Left hindlimb (tissue), 1 donor: ENCODE measurements around the gene C1QTNF1.

Experiments used
- DNase-seq: peaks from one replicate; pipeline ENCODE4 v3.0.0-alpha.2; 2018

The C1QTNF1 gene

GRCh38 chr17:79023886-79024771 is at the start of gene C1QTNF1:
Gene C1QTNF1 (plus strand): TSS chr17:79024169. CDS start chr17:79043969, 19,800 bp downstream.
- DNase-seq: peak; percentile 77

GRCh38 chr17:78974635-78975591 is 49.1 kb upstream of the C1QTNF1 start:
- peak; percentile 77 for DNase-seq

GRCh38 chr17:78976907-78977680 is 46.9 kb upstream of the C1QTNF1 start:
- DNase-seq: no peak

GRCh38 chr17:78977681-78977943 is 46.4 kb upstream of the C1QTNF1 start:
- DNase-seq: no peak

- DNase-seq: no peak
These were observed 45.7 kb upstream of the C1QTNF1 start for GRCh38 chr17:78977997-78978973.

GRCh38 chr17:78979780-78980623 is 44.0 kb upstream of the C1QTNF1 start, which contains the start of gene LGALS3BP:
Gene LGALS3BP (minus strand): TSS chr17:78979923. CDS start chr17:78977191, 2,732 bp downstream.
- peak; percentile 64 for DNase-seq

- DNase-seq: no peak
These were observed 43.4 kb upstream of the C1QTNF1 start for GRCh38 chr17:78980624-78980972.

- no peak for DNase-seq
These were observed 42.7 kb upstream of the C1QTNF1 start for GRCh38 chr17:78981010-78981888.

- no peak for DNase-seq
These were observed 38.6 kb upstream of the C1QTNF1 start for GRCh38 chr17:78985395-78985794.

GRCh38 chr17:78986048-78986648 is 37.8 kb upstream of the C1QTNF1 start:
- DNase-seq: no peak

- DNase-seq: no peak
These were observed 37.2 kb upstream of the C1QTNF1 start for GRCh38 chr17:78986649-78987328.

GRCh38 chr17:78988152-78988551 is 35.8 kb upstream of the C1QTNF1 start:
- DNase-seq: no peak

- DNase-seq: no peak
These were observed 33.5 kb upstream of the C1QTNF1 start for GRCh38 chr17:78990349-78991016.

GRCh38 chr17:78991017-78991738 is 32.8 kb upstream of the C1QTNF1 start:
- no peak for DNase-seq

- DNase-seq: no peak
These were observed 31.9 kb upstream of the C1QTNF1 start for GRCh38 chr17:78991906-78992532.

- no peak for DNase-seq
These were observed 31.3 kb upstream of the C1QTNF1 start for GRCh38 chr17:78992542-78993212.
